Endothelial cell (in vitro differentiated cells): ENCODE results near the gene IQCE. TPM values are rescaled to one million over a fixed set of nuclear protein-coding genes. Genes with fewer than 3 reads are reported as not detected.

Experiments used
- DNase-seq: peaks from one replicate; pipeline ENCODE4 v3.0.0; 2021; ENCODE audit warnings: low spot score
- H3K27ac Mint-ChIP-seq: one replicate; pipeline ENCODE4 v1.8.0; 2021; ENCODE audit warnings: mixed read lengths, inconsistent platforms; ENCODE audit not compliant: unreplicated experiment
- H3K27me3 Mint-ChIP-seq: one replicate; pipeline ENCODE4 v1.8.0; 2021; ENCODE audit warnings: mild to moderate bottlenecking, moderate library complexity, mixed read lengths, inconsistent platforms; ENCODE audit not compliant: unreplicated experiment
- H3K36me3 Mint-ChIP-seq: one replicate; pipeline ENCODE4 v1.8.0; 2021; ENCODE audit warnings: mild to moderate bottlenecking, low read depth, mixed read lengths, inconsistent platforms; ENCODE audit not compliant: unreplicated experiment
- H3K4me1 Mint-ChIP-seq: one replicate; pipeline ENCODE4 v1.8.0; 2021; ENCODE audit warnings: mild to moderate bottlenecking, mixed read lengths, inconsistent platforms; ENCODE audit not compliant: unreplicated experiment
- H3K4me3 Mint-ChIP-seq: one replicate; pipeline ENCODE4 v1.8.0; 2021; ENCODE audit warnings: mild to moderate bottlenecking, mixed read lengths, inconsistent platforms; ENCODE audit not compliant: unreplicated experiment
- H3K9me3 Mint-ChIP-seq: one replicate; pipeline ENCODE4 v1.8.0; 2021; ENCODE audit warnings: mixed read lengths, inconsistent platforms; ENCODE audit not compliant: unreplicated experiment
- CTCF ChIP-seq: fragments of 200-600 bp; sonication (generic); IDR thresholded peaks from one replicate; pipeline ENCODE4 v1.5.0; 2021; ENCODE audit warnings: antibody characterized with exemption; ENCODE audit not compliant: unreplicated experiment
- total RNA-seq: library from RNA; stranded (reverse); fragmentation: NEBNext Ultra II Directional; extraction: Animal tissue kit (Norgen Biotek cat#: 25700); gene quantifications from one replicate; pipeline ENCODE4 v1.2.1, GENCODE V29; 2021; ENCODE audit not compliant: unreplicated experiment

IQCE gene
- total RNA-seq, 1 donor from 2014 or later: 9.6 TPM

GRCh38 chr7:2640846-2641316, 82.1 kb downstream of the IQCE start:
- DNase-seq: no peak
- TF ChIP-seq CTCF: no peak
- H3K9me3 Mint-ChIP-seq: no peaks in the 10 kb centered on the region
- H3K4me3 Mint-ChIP-seq: no peak overlapping the region
- H3K36me3 Mint-ChIP-seq: peaks cover 8% of the 10 kb centered on the region
- peaks cover 6% of the 10 kb centered on the region for H3K27me3 Mint-ChIP-seq
- peaks cover 17% of the 10 kb centered on the region for H3K4me1 Mint-ChIP-seq
- peak overlapping the region; percentile 74 for H3K27ac Mint-ChIP-seq

- DNase-seq: peak; percentile 73
- H3K4me3 Mint-ChIP-seq: no peak overlapping the region
- H3K27me3 Mint-ChIP-seq: peaks cover 8% of the 10 kb centered on the region
- no peaks in the 10 kb centered on the region for H3K36me3 Mint-ChIP-seq
- H3K9me3 Mint-ChIP-seq: no peaks in the 10 kb centered on the region
- TF ChIP-seq CTCF: no peak
- peaks cover 9% of the 10 kb centered on the region for H3K4me1 Mint-ChIP-seq
- H3K27ac Mint-ChIP-seq: peak overlapping the region; percentile 52
These were observed 82.9 kb downstream of the IQCE start for GRCh38 chr7:2641406-2642393.

- Mint-ChIP-seq H3K27me3 (peaks cover 8% of the 10 kb centered on the region), H3K36me3 (no peaks in the 10 kb centered on the region), H3K27ac (no peak overlapping the region), H3K4me1 (peaks cover 9% of the 10 kb centered on the region), H3K4me3 (no peak overlapping the region), H3K9me3 (no peaks in the 10 kb centered on the region)
- TF ChIP-seq CTCF: no peak
- DNase-seq: no peak
These were observed 84.8 kb downstream of the IQCE start for GRCh38 chr7:2643386-2644219.

- H3K36me3 Mint-ChIP-seq: no peaks in the 10 kb centered on the region
- H3K9me3 Mint-ChIP-seq: no peaks in the 10 kb centered on the region
- no peak overlapping the region for H3K4me3 Mint-ChIP-seq
- no peak for TF ChIP-seq CTCF
- DNase-seq: no peak
- peaks cover 9% of the 10 kb centered on the region for H3K4me1 Mint-ChIP-seq
- H3K27me3 Mint-ChIP-seq: peaks cover 10% of the 10 kb centered on the region
- peak overlapping the region; percentile 75 for H3K27ac Mint-ChIP-seq
These were observed 85.4 kb downstream of the IQCE start for GRCh38 chr7:2644220-2644561.
